Memory B cell (primary cell): Measurements from ENCODE around the gene P4HA2.

Source experiments
- ATAC-seq: fragments of 150-1000 bp; cut with Tn5 transposase; 2 replicates; pipeline ENCODE4 v1.10.0; 2021; ENCODE audit warnings: low read depth, mild to moderate bottlenecking, moderate library complexity
- DNase-seq, 2 donors: peaks; one replicate each; pipeline ENCODE4 v3.0.0; 2022; ENCODE audit warnings: low spot score in 2 of 2
- H3K27ac Mint-ChIP-seq: one replicate; pipeline ENCODE4 v1.8.0; 2022; ENCODE audit warnings: mild to moderate bottlenecking, moderate library complexity, mixed read lengths
- H3K27me3 Mint-ChIP-seq: one replicate; pipeline ENCODE4 v1.8.0; 2022; ENCODE audit warnings: mixed read lengths
- H3K36me3 Mint-ChIP-seq: one replicate; pipeline ENCODE4 v1.8.0; 2022; ENCODE audit warnings: mild to moderate bottlenecking, mixed read lengths
- H3K4me1 Mint-ChIP-seq: one replicate; pipeline ENCODE4 v1.8.0; 2022; ENCODE audit warnings: mixed read lengths
- H3K4me3 Mint-ChIP-seq: one replicate; pipeline ENCODE4 v1.8.0; 2022; ENCODE audit warnings: mild to moderate bottlenecking, moderate library complexity, mixed read lengths
- H3K9me3 Mint-ChIP-seq: one replicate; pipeline ENCODE4 v1.8.0; 2022; ENCODE audit warnings: mixed read lengths

The P4HA2 gene

GRCh38 chr5:132214491-132214890 is 13.2 kb downstream of the P4HA2 start:
- ATAC-seq, result no peak

GRCh38 chr5:132213666-132214065 is 14.0 kb downstream of the P4HA2 start:
- Mint-ChIP-seq H3K27me3 (no peaks in the 10 kb centered on the region), H3K4me1 (no peaks in the 10 kb centered on the region), H3K36me3 (no peaks in the 10 kb centered on the region), H3K9me3 (no peaks in the 10 kb centered on the region), H3K27ac (no peak overlapping the region), H3K4me3 (no peak overlapping the region)
- ATAC-seq (no peak), DNase-seq (no peak)

More at GRCh38 chr5:132214491-132214890, 13.2 kb downstream of the P4HA2 start:
- DNase-seq, result no peak
- Mint-ChIP-seq H3K9me3 (no peaks in the 10 kb centered on the region), H3K36me3 (no peaks in the 10 kb centered on the region), H3K4me1 (no peaks in the 10 kb centered on the region), H3K27ac (no peak overlapping the region), H3K4me3 (no peak overlapping the region), H3K27me3 (no peaks in the 10 kb centered on the region)

- H3K4me3 Mint-ChIP-seq, result no peak overlapping the region
These were observed 15.9 kb downstream of the P4HA2 start for GRCh38 chr5:132211787-132212186.

GRCh38 chr5:132210944-132211343 is 16.7 kb downstream of the P4HA2 start:
- Mint-ChIP-seq H3K27me3 (peaks cover 2% of the 10 kb centered on the region), H3K9me3 (peaks cover 1% of the 10 kb centered on the region), H3K36me3 (no peaks in the 10 kb centered on the region), H3K4me3 (no peak overlapping the region), H3K4me1 (peaks cover 2% of the 10 kb centered on the region), H3K27ac (no peak overlapping the region)
- DNase-seq, result no peak
- no peak for ATAC-seq

More at GRCh38 chr5:132211787-132212186, 15.9 kb downstream of the P4HA2 start:
- H3K36me3 Mint-ChIP-seq, result no peaks in the 10 kb centered on the region
- peaks cover 2% of the 10 kb centered on the region for H3K27me3 Mint-ChIP-seq
- H3K9me3 Mint-ChIP-seq, result peaks cover 1% of the 10 kb centered on the region
- no peak overlapping the region for H3K27ac Mint-ChIP-seq
- H3K4me1 Mint-ChIP-seq, result peaks cover 2% of the 10 kb centered on the region
- ATAC-seq, result no peak
- no peak for DNase-seq

GRCh38 chr5:132209901-132210545 is 17.6 kb downstream of the P4HA2 start:
- ATAC-seq (no peak), DNase-seq (no peak)
- Mint-ChIP-seq H3K4me3 (no peak overlapping the region), H3K36me3 (no peaks in the 10 kb centered on the region), H3K9me3 (peaks cover 1% of the 10 kb centered on the region), H3K4me1 (peaks cover 6% of the 10 kb centered on the region), H3K27me3 (peaks cover 6% of the 10 kb centered on the region), H3K27ac (no peak overlapping the region)

- H3K36me3 Mint-ChIP-seq, result no peaks in the 10 kb centered on the region
- DNase-seq, result no peak
- H3K27me3 Mint-ChIP-seq, result peaks cover 6% of the 10 kb centered on the region
- ATAC-seq, result no peak
- H3K9me3 Mint-ChIP-seq, result peaks cover 1% of the 10 kb centered on the region
- no peak overlapping the region for H3K27ac Mint-ChIP-seq
- no peak overlapping the region for H3K4me3 Mint-ChIP-seq
- H3K4me1 Mint-ChIP-seq, result peaks cover 7% of the 10 kb centered on the region
These were observed 18.5 kb downstream of the P4HA2 start for GRCh38 chr5:132209131-132209530.

GRCh38 chr5:132207778-132208177 is 19.9 kb downstream of the P4HA2 start:
- H3K27me3 Mint-ChIP-seq, result peaks cover 6% of the 10 kb centered on the region
- peaks cover 7% of the 10 kb centered on the region for H3K4me1 Mint-ChIP-seq
- ATAC-seq (no peak), DNase-seq (no peak)
- peaks cover 1% of the 10 kb centered on the region for H3K9me3 Mint-ChIP-seq
- no peak overlapping the region for H3K4me3 Mint-ChIP-seq
- no peaks in the 10 kb centered on the region for H3K36me3 Mint-ChIP-seq
- no peak overlapping the region for H3K27ac Mint-ChIP-seq

GRCh38 chr5:132206782-132207181 is 20.9 kb downstream of the P4HA2 start:
- H3K36me3 Mint-ChIP-seq, result no peaks in the 10 kb centered on the region
- H3K27me3 Mint-ChIP-seq, result peaks cover 6% of the 10 kb centered on the region
- H3K9me3 Mint-ChIP-seq, result peaks cover 1% of the 10 kb centered on the region
- H3K4me3 Mint-ChIP-seq, result no peak overlapping the region
- no peak overlapping the region for H3K27ac Mint-ChIP-seq
- DNase-seq (no peak), ATAC-seq (no peak)
- H3K4me1 Mint-ChIP-seq, result peaks cover 7% of the 10 kb centered on the region

- DNase-seq, result no peak
- no peak for ATAC-seq
- Mint-ChIP-seq H3K4me1 (peaks cover 7% of the 10 kb centered on the region), H3K27ac (no peak overlapping the region), H3K36me3 (no peaks in the 10 kb centered on the region), H3K4me3 (no peak overlapping the region), H3K9me3 (peaks cover 1% of the 10 kb centered on the region), H3K27me3 (peaks cover 6% of the 10 kb centered on the region)
These were observed 22.1 kb downstream of the P4HA2 start for GRCh38 chr5:132205385-132206125.

GRCh38 chr5:132204371-132205135 is 23.1 kb downstream of the P4HA2 start:
- Mint-ChIP-seq H3K27me3 (peaks cover 6% of the 10 kb centered on the region), H3K4me1 (peaks cover 7% of the 10 kb centered on the region), H3K4me3 (no peak overlapping the region), H3K27ac (no peak overlapping the region), H3K9me3 (peaks cover 1% of the 10 kb centered on the region), H3K36me3 (no peaks in the 10 kb centered on the region)
- no peak for DNase-seq
- no peak for ATAC-seq

GRCh38 chr5:132203916-132204315 is 23.7 kb downstream of the P4HA2 start:
- no peak for ATAC-seq
- Mint-ChIP-seq H3K36me3 (no peaks in the 10 kb centered on the region), H3K4me3 (no peak overlapping the region), H3K4me1 (peaks cover 7% of the 10 kb centered on the region), H3K9me3 (peaks cover 1% of the 10 kb centered on the region), H3K27me3 (peaks cover 6% of the 10 kb centered on the region), H3K27ac (no peak overlapping the region)
- DNase-seq, result no peak

- H3K36me3 Mint-ChIP-seq, result no peaks in the 10 kb centered on the region
These were observed 24.2 kb downstream of the P4HA2 start for GRCh38 chr5:132203464-132203818.

GRCh38 chr5:132202711-132203463 is 24.8 kb downstream of the P4HA2 start:
- Mint-ChIP-seq H3K4me3 (no peak overlapping the region), H3K27ac (no peak overlapping the region), H3K27me3 (peaks cover 4% of the 10 kb centered on the region), H3K9me3 (no peaks in the 10 kb centered on the region), H3K4me1 (peaks cover 5% of the 10 kb centered on the region), H3K36me3 (no peaks in the 10 kb centered on the region)
- ATAC-seq, result no peak
- no peak for DNase-seq

More at GRCh38 chr5:132203464-132203818, 24.2 kb downstream of the P4HA2 start:
- no peak for ATAC-seq
- Mint-ChIP-seq H3K4me3 (no peak overlapping the region), H3K27ac (no peak overlapping the region), H3K4me1 (peaks cover 7% of the 10 kb centered on the region), H3K9me3 (peaks cover 1% of the 10 kb centered on the region), H3K27me3 (peaks cover 6% of the 10 kb centered on the region)
- DNase-seq, result no peak
